GM03348 (cell line): ENCODE measurements around the gene ZNF432.
"Not testable (repeated sequence)": the region's sequence is repeated elsewhere in the genome, so short reads cannot be mapped to it uniquely, and the experiment has no call there.

Experiments used
- DNase-seq: peaks from one replicate; pipeline ENCODE4 v3.0.0; 2012; ENCODE audit warnings: low spot score

Gene ZNF432

DNA sequence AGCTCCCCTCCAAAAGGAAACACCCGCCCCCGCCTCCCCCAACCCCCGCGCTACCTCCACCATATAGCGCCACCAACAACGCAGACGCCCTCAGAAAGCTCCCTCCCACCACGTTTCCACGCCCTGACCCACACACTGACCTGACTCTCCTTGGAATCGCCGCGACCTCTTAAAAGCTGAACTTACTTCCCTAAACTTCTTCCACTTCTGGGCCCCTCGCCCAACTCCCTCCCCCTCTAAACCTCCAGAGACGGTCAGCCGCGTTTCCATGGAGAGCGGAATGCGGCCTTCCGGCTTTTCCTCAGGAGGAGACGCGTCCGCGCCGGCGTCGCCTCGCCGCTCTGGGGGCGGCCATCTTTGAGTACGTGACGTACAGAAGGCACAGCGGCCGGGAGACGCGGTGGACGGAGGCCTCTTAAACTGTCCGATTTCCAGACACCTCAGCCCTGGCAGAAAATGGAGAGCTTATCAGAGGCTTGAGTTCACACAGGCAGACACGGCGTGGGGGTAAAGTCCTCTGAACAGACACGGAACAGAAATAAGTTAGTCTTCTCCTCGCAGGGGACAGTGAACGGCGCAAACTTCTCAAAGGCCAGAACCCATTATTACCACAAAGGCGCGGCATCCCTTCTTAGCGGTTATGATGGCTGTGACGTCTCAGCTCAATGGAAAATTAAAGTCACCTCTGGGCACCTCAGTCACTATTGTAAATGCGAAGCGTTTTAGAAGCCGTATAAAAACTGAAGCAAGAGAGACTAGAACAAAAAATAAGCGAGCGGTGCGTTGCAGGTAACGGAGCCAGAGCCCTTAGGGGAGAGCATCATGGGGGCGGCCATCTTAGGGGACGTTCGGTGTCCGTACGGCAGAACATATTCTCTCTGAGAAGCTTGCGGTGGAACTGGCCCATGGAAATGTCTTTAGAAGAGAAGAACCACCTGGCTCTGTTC lies at the start of gene ZNF432:
Gene ZNF432, minus strand, starts transcription at position 284 of the 947 bp plus-strand sequence. CDS start 1,970 bp downstream, outside the sequence.
- DNase-seq, result peak; percentile 95

DNA sequence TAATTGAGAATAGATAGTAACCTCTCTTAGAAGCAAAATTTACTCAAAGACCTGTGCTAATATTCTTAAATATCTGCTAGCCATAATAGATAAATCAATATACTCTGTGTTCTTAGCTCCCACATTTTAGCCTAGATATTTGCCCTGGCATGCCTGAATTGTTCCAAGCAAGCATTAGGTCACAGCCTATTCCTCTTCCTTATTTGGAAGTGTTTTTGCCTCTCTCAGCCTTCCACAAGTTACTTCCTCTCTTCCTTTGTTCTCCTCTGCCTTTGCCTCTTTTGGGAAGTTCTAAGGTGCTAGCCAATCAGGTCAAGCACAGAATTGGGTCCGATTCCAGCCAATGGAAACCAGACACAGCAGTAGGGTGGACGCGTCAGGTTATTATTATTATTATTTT lies 47.8 kb upstream of the ZNF432 start:
- not testable (repeated sequence) for DNase-seq

DNA sequence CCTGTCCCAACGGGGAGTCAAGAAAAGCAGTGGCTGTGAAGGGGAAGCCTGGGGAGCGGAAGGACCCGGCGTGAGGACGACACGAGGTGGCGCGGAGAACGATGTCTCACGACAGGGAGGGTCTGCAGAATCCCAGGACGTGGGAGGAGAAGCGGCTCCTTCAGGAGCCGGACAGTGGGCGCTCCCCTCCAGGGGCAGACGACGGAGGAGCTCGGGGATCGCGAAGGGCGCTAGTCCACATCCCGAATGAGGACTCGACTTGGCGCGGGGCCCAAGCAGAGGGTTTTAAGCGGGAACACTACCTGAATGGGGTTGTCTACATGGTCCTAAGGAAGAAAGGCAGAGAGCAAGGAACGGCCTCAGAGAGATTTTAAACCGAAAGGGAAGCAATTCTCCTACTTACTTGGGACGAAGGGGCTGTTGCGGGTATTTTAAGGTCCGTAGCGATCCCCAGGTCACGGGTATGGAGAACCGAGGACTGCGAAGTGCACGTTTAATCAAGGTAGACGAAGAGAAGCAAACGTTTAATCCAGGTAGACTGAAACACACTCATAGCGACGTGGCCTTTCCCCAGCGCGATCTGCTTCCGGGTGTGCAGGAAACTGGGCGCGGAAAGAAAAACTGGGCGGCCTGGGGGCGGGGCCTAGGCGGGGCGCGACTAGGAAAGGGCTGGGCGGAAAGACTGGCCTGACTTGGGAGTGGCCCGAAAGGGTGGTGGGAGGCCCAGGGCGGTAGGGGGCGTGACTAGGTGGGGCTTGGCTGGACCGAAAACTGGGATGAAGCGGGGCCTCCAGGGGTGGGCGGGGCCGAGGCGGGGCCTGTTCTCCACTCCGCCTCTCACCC lies 46.8 kb upstream of the ZNF432 start, which contains the start of gene ZNF841:
Gene ZNF841, minus strand, starts transcription at position 594 of the 843 bp plus-strand sequence. CDS start 10,964 bp downstream, outside the sequence.
- peak; percentile 99 for DNase-seq

GRCh38 chr19:52094526-52095130 lies 46.0 kb upstream of the ZNF432 start:
- no peak for DNase-seq

DNA sequence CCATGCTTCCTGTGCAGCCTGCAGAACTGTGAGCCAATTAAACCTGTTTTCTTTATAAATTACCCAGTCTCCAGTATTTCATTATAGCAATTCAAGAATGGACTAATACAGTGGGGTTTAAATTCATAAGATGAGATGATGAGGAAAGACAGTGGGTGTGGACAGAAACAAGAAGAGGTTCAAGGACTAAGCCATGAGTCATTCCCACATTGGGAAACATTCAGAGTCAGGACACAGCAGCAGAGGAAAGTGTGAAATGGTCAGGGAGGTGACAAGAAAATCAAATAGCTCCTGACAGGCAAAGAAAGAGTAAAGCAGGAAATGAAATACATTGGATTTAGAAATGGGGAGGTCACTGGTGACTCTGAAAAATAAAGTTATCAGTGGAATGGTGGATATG lies 37.8 kb upstream of the ZNF432 start:
- DNase-seq, result no peak

DNA sequence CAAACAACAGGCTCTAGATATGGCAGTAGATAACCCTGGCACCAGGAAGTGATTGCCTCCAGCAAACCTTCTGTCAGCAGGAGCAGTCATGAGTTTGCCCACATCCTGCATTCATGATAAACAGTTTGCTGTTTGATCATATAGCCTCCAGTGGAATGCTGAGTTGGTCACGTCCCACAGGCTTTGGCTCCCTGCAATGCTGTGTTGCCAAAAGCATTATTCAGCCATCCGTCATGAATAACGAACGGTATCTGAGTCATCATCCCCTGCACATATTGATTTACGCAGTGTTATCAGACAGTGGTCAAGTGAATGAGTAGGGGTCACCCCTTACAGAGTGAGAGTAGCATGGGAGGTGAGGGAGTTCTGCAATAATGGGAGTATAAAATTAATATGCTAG lies 21.9 kb upstream of the ZNF432 start:
- DNase-seq, result no peak

DNA sequence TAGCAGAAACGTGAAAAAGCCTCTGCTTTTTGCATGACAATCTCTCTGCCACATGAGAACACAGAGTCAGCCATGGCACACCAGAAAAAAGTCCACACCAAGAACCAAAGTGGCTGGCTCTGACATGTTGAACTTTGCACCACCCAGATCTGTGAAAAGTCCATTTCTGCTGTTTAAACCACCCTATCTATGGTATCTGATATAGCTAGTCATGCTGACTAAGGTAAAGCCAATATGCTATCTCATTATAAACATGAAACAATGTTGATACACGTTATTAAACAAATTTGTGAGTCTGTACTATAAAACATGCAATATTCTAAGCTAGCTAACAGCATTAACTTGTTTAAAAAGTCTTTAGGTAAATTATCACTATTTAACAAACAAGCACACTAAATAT lies 21.0 kb upstream of the ZNF432 start:
- no peak for DNase-seq

GRCh38 chr19:52066258-52066863 lies 17.7 kb upstream of the ZNF432 start:
- DNase-seq, result no peak

DNA sequence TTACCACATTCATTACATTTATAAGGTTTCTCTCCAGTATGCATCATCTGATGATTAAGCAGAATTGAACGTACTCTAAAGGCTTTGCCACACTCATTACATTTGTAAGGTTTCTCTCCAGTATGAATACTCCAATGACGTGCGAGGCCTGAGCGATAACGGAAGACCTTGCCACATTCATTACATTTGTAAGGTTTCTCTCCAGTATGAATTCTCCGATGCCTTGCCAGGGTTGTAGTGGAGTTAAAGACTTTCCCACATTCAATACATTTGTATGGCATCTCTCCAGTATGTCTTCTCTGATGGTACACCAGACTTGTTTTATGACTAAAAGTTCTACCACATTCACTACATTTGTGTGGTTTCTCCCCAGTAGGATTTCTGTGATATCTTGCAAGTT lies 16.8 kb upstream of the ZNF432 start:
- DNase-seq, result no peak

DNA sequence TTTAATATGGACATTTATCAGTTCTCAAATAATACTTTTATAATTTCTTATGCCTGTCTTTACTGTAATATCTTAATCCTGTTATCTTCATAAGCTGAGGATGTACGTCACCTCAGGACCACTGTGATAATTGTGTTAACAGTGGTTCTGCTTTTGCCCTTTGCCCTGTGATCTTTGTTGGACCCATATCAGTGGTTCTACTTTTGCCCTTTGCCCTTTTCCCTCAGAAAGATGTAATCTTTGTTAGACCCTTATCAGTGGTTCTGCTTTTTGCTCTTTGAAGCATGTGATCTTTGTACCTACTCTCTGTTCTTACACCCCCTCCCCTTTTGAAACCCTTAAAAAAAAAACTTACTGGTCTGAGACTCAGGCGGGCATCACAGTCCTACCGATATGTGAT lies 7.8 kb upstream of the ZNF432 start:
- not testable (repeated sequence) for DNase-seq

GRCh38 chr19:52051736-52052135 lies 3.1 kb upstream of the ZNF432 start:
- DNase-seq, result not testable (repeated sequence)

GRCh38 chr19:52039169-52039568 lies 9.5 kb downstream of the ZNF432 start:
- DNase-seq, result no peak

- DNase-seq, result no peak
These were observed 14.4 kb downstream of the ZNF432 start for GRCh38 chr19:52034051-52034728.

DNA sequence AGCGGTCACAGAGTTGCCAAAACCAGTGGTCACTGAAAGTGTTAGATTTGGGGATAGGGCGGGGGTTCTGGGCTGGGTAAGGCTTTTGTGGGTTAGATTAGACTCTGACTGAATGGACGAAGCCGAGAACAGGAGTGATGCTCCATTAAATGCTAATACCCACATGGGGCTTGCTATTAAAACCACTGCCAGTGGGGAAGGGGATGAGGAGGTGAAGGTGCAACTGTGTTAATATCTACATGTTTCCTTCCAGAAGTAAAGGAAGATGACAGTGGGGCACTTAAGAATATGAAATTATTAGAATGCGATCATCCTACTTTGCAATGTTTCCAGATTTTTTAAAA lies 19.9 kb downstream of the ZNF432 start:
- DNase-seq, result no peak

GRCh38 chr19:52028027-52028779 lies 20.4 kb downstream of the ZNF432 start, which contains the start of gene ZNF614:
Gene ZNF614 (minus strand): TSS chr19:52028379. CDS start chr19:52025745, 2,634 bp downstream.
- peak; percentile 94 for DNase-seq

- DNase-seq, result not testable (repeated sequence)
These were observed 22.2 kb downstream of the ZNF432 start for GRCh38 chr19:52026255-52026990.

- DNase-seq, result not testable (repeated sequence)
These were observed 24.2 kb downstream of the ZNF432 start for GRCh38 chr19:52024478-52024877.

- no peak for DNase-seq
These were observed 26.4 kb downstream of the ZNF432 start for GRCh38 chr19:52022193-52022592.

DNA sequence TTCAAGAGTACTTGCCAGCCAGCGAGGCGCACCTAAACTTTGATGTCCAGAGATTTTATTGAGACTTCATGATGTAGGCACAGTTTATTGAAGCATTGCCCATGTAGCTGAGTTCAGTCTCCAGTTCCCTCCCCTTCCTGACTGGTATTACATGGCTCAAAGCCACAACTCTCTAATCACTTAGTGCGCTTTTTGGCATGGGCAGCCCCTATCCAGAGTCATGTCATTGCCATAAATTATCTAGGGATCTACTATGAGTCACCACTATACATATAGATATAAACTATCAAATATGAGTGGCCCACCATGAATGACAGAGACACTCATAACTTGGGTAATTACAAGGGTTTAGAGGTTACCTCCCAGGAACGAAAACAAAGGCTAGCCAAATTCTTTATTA lies 28.1 kb downstream of the ZNF432 start:
- no peak for DNase-seq

- DNase-seq, result no peak
These were observed 38.0 kb downstream of the ZNF432 start for GRCh38 chr19:52010674-52011073.
